ENCODE measurements around the gene USP2. TPM values are rescaled to one million over a fixed set of nuclear protein-coding genes. Genes with fewer than 3 reads are reported as not detected.

USP2 gene
- total and polyA plus RNA-seq, 2 of the 8 experiments (the other 6 are each of a cell fraction or from before 2014, with no cell fraction given), result 2.2 to 6.9 TPM

DNA sequence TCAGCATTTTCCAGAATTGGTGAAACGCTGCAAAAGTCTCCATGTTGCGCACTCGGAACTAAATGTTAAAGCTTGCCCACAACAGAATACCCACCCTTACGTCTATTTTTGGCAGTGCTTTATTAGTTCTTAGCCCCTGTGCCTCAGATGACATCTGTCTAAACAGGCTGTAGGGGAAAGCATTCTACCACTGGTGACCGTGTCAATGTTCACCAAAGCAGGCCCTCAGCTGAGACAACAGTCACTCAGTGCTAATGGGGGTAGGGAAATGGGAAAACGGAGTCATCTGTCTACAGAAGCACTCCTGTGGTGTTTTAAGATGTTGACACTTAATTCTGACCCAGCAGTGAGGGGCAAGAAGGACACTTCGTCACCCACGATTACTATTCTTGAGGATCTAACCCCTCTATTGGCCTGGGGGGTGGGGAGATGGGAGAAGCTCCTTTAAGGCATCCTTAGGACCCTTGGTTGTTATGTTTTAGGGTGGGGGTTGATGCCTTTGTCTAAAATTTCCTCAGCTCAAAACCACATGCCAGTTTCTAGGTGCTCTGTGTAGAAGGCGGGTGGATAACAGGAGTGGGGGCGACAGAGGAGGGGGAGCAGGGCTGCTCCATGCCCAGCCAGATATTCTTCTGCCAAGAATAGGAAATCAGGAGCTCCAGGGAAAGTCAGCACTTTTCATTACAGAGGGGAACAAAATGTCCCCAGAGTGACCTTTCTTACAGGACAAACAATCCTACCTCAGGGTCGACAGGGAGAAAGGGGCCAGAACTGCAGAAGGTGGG is 19.4 kb downstream of the USP2 start (continued):
- TF ChIP-seq ASH2L (IDR thresholded peaks at IDR 0.05; ENCODE audit: low read length), result no peak
